Eye (tissue), 1 donor: ENCODE data around the gene SULF2.

ENCODE experiments used
- DNase-seq: peaks from one replicate; pipeline ENCODE4 v3.0.0-alpha.2; 2015

The SULF2 gene

DNA sequence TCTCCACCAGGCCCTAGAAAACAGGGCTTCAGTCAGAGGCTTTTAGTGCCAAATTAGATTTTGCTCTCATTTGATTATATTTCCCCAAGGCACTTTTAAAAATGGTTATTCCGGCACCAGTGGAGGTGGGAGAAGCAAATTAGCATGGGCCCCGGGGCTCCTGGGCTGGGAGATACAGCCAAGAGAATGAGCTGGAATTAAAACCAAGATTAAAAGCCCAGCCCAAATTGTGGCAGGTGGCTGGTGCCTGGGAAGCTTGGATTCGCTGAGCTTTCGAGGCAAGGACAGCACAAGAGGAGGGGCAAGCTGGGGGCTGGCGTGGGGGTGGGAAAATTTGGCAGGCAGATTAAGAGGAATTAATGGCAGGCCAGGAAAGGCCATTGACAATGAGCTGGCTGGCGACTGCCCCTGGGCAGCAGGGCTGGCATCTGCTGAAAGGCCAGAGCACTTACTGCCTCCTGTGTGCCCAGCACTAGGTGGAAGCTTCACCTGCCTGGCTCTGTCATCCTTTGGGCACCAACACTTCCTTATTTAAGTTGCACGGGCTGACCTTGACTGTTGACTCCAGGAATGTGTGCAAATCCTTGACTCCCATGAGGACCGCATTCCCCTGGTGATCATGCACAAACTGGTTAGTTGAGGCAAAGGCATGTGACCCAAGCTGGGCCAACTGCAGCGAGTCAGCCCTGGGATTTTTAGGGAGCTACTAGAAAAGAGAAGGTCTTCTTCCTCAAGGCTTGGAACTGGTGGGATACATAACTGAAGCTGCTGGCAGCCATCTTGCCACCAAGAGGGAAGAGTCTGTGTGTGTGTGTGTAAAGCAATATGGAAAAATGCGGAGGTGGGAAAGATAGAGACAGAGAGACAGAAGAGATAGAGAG is 76.1 kb downstream of the SULF2 start:
- DNase-seq, result no peak

DNA sequence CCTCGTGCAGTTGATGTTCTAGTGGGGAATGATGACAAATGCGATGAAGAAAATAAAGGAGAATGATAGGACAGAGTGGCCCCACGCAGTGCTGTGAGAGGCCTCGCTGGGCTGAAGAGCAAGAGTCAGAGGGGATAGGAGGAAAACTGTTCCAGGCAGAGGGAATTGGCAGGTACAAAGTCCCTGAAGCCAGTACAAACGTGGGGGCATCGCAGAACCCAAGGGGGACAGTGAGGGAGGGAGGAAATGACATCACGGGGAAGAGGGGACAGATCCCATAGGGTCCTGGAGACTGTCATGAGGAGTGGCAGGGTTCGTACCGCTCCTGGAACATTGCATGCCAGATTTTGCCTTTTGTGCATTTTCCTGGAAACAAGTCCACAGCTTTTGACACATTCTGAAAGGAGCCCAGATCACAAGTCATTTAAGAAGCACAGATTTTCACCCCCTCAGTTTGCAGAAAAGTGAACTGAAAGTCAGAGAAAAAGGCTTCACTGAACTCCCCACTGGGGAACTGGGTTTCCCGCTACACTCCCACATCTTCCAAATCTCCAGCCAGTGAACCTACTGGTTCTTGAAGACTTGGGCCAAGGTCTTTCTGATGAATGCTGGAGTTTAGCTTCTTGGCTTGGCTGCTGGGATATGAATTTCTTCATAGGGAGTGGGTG is 77.0 kb downstream of the SULF2 start:
- no peak for DNase-seq

DNA sequence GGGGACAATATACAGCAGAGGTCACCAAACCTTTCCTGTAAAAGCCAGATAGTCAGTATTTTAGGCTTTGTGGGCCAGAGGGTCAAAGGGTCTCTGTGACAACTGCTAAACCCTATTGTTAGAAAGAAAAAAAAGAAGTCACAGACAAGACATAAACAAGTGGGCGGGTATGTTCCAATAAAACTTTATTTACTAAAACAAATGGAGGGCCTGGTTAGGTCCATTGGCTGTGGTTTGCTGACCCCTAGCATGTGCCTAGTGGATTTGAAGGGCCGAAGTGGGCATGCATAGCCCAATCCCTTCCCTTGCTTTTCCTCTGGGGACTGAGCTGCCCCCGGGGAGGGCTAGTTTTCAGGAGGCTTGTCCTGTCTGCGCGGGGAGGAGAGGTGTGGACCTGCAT is 78.9 kb downstream of the SULF2 start:
- no peak for DNase-seq

DNA sequence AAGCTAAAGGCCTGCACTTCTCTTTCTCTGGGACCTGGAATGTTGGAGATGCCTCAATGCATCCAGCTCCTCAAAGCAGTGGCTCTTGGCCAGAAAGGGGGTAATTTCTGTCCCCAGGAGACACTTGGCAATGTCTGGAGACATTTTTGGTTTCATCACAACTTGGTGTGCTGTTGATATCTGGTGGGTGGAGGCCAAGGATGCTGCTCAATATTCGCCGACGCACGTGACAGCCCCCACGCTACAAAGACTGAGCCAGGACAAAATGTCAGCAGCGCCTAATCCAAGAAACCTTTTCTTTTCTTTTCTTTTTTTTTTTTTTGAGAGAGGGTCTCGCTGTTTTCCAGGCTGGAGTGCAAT is 79.8 kb downstream of the SULF2 start:
- no peak for DNase-seq

DNA sequence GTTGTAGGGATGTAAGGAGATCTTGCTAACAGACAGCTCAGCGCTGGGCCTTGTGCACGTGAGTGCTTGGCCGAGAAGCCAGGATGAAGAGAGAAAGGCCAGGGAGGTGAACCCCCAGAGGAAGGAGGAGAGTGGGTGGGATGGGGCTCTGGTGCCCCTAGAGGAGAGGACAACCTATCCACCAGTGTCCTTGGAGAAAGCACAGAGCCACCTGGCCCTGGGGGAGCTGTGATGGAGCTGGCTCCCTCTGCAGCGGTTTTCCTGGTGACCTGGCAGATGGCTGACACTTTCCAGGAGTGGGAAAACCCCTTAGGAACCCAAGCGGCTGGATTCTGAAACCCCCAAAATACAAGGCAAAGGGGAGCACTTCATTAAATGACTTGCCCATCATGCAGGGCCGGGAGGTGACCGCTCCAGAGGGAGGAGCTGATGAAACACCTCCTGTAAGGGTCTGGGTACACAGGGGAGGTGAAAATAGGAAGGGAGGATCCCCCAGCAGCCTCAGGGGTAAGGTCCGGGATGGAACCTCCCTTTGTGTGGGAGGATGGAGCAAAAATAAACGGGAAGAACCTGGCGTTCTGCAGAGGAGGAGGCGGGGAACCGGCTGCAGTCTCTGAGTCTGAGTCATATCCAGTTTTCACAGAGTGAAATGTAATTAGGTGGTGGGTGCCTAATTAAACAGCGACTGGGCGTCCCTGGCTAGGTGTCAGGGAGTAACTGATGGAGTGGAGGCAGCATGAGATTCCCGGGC is 80.4 kb downstream of the SULF2 start:
- DNase-seq, result no peak

DNA sequence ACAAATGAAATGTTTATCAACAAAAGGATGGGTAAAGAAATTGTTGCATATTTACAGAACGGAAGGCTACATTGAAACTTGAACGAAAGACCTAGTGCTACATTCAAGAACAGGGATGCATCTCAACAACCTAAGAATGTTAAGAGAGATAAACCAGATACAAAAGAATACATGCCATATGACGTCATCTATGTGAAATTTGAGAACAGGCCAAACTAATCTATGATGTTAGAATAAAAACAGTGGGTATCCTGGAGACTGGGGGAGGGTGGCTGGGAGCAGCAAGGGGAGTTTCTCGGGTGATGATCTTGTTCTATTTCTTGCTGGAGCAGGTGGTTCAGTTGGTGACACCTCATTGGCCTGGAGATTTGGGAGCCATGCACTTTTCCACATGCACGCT is 81.5 kb downstream of the SULF2 start:
- no peak for DNase-seq

DNA sequence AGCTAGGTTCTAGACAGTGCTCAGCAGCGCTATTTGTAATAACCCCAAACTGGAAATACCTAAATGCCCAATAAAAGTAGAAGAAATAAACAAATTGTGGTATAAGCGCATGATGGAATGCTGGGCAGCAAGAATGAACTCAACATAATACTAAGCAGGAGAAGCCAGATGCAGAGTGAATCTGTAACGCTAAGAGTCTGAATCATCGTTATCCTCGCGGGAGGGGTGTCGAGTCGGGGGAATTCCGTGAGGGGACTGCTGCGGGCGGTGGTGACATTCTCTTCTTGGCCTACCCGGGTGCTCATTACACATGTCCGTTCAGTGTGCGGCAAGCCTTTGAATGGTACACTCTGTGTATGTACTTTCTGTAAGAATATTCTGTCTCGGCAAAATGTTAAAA is 83.7 kb downstream of the SULF2 start:
- no peak for DNase-seq

DNA sequence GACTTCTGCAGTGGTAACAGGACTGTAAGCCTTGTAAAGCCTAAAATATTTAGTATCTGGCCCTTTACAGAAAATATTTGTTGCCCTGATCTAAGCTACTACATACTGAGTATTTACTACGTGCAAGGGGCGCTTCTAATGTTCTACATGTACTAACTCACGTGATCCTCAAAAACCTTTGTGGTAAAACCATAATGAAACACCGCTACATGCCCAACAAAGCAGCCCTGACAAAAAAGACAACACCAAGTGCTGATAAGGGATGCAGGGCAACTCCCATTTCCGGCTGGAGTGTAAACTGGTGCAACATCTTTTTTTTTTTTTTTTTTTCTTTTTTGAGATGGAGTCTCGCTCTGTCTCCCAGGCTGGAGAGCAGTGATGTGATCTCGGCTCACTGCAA is 85.0 kb downstream of the SULF2 start:
- no peak for DNase-seq

DNA sequence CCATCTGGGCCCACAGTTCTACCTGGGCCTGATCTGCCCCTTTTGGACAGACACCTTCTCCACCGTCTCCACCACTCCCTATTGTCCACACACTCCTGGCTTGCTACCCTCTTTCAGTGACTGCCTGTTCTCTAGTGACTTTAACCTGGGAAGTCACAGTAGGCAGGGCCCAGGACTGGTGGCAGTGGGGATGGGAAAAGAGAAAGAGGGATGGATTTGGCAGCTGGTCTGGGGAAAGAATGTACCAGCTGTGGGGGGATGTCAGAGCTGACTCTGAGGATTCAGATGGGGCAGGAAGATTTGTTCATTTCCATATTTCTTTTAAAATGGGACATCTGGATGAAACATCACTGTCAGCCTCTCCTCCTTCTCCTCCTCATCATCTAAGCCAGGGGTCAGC is 85.5 kb downstream of the SULF2 start:
- no peak for DNase-seq

DNA sequence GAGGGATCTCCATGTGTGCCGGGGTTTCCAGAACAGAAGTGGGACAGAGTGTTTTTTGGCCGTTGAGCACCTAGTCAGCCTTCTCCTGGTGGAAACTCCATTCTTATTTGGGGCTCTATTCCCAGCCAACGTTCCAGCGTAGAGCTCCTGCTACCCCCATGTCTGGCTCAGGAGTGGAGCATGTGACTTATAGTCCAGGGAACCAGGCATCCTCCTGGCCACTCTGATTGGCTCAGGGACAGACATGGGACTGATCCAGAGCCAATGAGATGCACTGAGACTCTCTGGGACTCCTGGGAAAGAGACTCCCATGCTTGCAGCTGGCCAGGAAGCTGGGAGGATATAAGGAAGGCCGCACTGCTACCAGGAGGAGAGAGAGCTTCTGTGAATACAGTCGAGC is 87.1 kb downstream of the SULF2 start:
- DNase-seq, result no peak

DNA sequence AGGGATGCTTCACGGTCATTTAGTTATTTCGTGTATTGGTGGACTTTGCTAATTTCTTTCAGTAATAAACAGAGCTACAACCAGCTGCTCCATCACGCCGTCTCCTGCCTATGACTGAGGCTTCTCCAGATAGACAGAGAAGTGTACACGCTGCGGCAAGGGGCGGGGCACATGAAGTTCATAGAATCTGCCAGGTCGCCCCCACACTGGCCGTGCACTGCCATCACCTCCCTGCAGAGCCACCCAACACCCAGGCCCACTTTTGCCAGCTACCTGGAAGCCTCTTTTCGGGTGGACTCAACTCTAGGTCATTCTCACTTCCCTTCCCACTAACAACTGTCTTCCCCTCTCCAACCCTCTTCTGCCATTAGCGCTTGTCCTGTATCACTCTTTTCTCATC is 88.4 kb downstream of the SULF2 start:
- DNase-seq, result no peak

DNA sequence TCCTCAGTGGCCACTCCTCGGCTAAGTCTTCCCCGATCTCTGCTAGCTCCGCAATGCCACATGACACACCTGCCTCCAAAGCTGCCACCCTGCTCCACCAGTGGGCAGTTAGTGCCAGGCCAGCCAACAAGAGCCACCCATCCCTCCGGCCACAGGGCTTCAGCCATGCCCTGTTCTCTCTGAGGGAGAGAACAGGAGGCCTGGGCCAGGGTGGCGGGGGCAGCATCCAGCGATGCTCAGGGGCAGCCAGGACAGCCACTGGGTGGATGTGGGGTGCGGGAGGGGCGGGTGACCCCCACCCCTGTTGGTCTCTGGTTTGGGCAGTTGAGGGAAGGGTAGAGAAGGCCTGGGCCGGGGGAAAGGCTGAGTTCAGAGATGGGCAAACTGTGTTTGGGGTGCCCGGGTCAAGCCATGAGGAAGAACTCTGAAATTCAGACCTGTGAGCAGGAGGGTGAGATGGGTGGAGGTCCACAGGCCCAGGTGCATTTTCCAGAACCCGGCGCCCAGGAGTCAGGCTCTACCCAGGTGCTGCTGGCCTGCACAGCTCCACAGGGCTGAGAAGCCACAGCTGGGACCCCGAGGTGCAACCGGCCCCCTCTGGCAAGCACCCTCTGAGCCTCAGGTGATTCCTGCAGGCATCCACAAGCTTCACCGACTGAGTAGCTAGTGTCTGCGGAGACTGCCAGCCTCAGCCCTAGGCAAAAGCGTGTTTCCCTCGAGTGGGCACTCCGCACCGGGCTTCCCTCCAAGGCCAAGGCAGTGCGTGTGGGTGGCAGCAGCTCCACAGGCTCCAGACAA is 91.1 kb downstream of the SULF2 start:
- DNase-seq, result no peak

DNA sequence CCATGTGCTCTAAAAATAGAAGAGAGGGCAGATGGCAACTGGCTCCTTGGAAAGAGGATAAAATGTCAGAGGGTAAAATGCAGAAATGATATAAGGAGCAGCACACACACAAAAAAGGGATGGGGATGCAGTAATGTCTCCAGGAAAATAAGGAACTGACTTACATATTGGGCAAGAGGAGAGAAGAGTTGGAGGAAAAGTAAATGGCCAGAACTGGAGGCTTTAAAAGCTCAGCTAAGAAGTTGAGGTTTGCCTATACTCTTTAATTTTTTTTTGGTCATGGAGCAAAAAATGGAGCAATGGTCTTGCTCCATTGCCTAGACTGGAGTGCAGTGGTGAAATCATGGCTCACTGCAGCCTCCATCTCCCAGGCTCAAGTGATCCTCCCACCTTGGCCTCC is 93.7 kb downstream of the SULF2 start:
- DNase-seq, result peak; percentile 63

DNA sequence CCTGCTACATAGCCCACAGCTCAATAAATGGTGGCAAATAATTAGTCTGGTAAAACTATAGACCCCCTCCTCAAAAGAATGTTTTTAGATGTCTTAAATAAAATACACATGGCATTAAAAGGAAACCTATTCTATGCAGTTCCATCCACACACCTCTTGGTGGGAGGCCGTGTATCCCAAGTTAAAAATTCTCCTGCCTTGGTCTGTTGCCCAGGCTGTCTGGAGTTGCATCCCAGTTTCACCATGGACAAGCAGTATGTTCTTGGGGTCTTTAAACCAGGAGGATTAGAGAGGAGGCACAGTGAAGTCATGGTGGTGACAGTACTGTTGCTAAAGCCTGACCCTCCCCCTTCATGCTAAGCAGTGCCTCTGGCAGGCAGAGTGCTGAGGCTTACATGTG is 95.5 kb downstream of the SULF2 start:
- DNase-seq, result no peak

DNA sequence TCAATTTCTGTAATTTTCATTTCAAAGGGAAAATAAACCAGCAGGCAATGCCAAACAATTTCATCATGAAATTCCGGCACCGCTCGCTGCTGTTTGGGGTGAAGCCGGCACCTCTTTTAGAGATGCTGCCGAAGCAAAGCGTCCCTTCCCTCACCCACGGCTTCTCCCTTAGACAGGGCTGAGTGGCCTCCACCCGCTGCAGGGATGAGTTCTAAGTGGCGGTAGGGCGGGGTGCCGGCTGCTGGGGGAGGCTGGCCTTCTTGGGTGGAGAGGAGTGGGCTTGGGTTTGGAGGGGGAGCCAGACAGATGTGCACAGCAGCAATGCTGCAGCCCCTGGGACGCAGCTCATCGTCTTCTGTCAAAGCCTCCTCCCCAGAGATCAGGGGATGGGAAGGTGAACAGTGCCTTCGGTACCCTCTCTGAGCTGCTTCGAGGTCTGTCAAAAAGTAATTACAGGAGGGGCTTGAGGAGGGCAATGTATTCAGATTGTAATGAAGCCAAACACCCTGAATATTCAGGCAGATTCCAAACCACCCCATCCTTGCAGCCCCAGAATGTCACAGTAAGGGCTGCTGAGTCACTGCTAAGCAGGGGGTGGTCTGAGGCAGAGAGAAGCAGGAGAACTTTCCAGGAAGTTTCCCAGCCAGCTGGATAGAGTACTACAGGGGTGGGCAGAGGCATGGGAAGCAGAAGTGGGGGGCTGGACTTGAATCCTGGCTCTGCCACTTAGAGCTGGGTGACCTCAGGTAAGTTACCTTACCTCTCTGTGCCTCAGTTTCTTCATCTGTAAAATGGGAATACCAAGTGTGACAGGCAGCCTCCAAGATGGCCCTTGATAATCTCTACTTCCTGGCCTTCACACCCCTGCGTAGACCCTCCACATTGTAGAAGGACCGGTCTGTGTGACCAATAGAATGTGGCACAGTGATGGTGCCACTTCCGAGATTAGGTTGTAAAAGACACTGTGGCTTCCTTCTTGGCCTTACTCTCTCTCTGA is 96.6 kb downstream of the SULF2 start:
- DNase-seq, result no peak

DNA sequence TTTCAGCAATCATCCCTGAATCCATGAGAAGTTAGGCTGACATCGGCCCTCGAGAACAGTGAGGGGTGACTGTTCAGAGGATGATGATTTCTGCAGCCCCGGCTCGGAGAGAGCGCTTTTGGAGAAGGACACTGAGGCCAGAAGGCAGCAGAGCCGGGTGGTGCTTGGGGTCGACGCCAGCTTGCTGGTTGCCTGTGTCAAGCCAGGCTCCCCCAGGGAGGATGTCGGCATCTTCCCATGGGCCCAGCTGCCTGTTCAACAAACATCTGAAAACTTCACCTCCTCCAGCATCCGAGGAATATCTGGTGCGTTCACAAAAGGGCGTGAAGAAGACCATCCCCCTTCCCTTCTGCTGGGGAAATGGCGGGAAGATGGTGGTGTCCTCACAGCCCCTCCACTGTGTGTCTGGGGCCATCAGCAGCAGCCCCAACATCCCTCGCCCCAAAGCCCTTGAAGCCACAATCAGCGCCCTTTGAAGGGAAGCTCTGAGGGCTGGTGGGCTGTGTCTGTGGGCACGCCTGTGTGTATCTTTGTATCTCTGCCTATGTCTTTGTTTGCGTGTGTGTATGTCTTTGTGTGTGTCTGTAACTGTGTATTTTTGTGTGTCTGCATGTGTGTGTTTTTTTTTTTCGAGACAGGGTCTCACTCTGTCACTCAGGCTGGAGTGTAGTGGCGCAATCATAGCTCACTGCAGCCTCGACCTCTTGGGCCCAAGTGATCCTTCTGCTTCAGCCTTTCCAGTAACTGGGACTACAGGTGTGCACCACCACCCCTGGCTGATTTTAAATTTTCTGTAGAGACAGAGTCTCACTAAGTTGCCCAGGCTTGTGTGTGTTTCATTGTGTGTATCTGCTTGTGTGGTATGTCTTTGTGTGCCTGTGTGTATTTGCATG is 97.9 kb downstream of the SULF2 start:
- DNase-seq, result no peak

DNA sequence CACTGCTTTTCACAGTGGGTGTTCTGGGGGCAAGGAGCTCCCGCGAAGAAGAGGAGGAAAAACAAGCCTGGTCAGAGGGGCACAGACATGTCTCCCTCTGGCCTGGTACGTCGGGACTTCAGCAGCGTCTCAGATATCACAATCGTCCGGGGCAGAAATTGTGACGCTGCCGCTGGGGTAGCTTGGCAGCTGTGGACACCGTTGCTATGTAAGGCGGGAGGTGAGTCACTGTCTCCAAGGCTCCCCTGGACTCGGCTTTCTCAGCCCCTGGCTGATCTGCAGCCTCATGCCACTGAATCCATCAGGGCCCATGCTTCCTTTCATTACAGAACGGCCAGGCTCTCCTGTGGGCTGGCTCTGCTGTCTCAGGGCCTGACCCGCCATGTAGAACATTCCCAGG is 98.7 kb downstream of the SULF2 start:
- DNase-seq, result peak; percentile 32

DNA sequence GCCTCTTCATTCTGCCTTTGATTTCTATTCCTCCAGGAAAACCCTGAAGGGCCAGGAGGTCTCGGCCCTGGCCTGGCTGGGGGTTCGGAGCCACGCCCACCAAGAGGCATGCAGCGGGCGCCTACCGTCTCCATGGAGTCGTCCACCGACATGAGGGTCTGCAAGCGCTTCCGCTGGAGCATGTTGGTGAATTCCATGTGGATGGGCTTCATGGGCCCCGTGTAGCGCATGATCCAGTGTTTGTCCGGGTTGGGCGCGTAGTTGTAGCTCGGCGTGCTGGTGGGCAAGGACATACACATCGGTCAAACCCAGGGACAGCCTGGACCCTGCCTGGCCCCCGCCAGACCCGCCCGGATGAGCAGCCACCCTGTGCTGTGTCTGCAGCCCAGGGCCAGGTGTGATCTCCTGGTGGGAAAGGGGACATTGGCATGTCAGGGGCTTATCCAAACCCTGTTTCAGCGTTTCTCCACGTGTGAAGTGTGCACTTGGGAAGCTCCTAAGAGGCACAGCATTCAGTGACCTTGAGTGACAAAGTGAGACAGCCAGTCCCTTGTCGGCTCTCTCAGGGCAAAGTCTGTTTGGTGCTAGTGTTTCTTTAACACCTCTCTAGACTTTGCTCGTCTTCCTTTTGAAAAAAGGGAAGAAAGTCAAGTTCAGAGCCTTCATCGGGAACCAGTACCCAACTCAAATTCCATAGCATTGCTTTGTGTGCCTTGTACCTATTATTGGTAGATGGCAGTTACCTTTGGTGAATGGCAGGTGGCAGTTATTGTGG is 100.8 kb downstream of the SULF2 start:
- no peak for DNase-seq

DNA sequence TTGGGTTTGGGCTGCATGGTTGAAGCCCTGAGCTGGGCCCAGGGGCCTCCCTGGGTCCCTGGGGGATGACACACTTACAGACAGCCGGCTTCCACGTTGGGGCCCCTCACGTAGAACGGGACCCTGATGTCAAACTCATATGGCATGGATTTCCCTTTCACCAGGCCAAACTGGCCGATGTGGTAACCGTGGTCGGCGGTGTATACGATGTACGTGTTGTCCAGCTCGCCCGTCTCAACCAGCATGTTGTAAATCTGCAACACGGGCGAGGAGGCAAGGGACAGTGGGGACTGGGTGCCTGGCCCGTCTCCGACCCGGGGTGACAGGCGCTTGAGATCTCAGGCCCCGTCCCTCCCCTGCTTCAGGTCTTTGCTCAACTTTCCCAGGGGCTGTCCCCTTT is 102.4 kb downstream of the SULF2 start:
- DNase-seq, result no peak
